Bronchial epithelial cell (primary cell): ENCODE data around the gene TAF1C. TPM values are rescaled to one million over a fixed set of nuclear protein-coding genes. Genes with fewer than 3 reads are reported as not detected.
"Not testable (repeated sequence)": the region's sequence is repeated elsewhere in the genome, so short reads cannot be mapped to it uniquely, and the experiment has no call there.

Experiments used
- DNase-seq: peaks from one replicate; pipeline ENCODE4 v3.0.0-alpha.2; 2010; ENCODE audit warnings: low read depth
- FAIRE-seq: peaks from 2 replicates; lab custom pipeline; 2011; peaks lifted over from hg19 to GRCh38; lab: Jason Lieb, UNC
- H3K27me3 ChIP-seq: 2 replicates; pipeline ENCODE4 v1.5.1; 2011; ENCODE audit warnings: low read length; ENCODE audit not compliant: control insufficient read depth, insufficient read depth
- H3K36me3 ChIP-seq: 2 replicates; pipeline ENCODE4 v1.5.1; 2011; ENCODE audit warnings: low read length; ENCODE audit not compliant: control insufficient read depth, insufficient read depth
- H3K4me3 ChIP-seq: 2 replicates; pipeline ENCODE4 v1.5.1; 2011; ENCODE audit warnings: mild to moderate bottlenecking, low read depth, low read length, control low read depth
- CTCF ChIP-seq: IDR thresholded peaks from 2 replicates; pipeline ENCODE4 v1.5.1; 2011; ENCODE audit warnings: mild to moderate bottlenecking, moderate library complexity, low read length, control low read depth, inconsistent platforms; ENCODE audit not compliant: insufficient read depth, severe bottlenecking
- total RNA-seq: library from RNA; depleted of rRNA; stranded (reverse); fragments of >200 nt; gene quantifications from 2 replicates; pipeline ENCODE4 v1.2.1, GENCODE V29; 2014

Gene TAF1C
- total RNA-seq, 1 donor from 2014 or later = 7.9 TPM

DNA sequence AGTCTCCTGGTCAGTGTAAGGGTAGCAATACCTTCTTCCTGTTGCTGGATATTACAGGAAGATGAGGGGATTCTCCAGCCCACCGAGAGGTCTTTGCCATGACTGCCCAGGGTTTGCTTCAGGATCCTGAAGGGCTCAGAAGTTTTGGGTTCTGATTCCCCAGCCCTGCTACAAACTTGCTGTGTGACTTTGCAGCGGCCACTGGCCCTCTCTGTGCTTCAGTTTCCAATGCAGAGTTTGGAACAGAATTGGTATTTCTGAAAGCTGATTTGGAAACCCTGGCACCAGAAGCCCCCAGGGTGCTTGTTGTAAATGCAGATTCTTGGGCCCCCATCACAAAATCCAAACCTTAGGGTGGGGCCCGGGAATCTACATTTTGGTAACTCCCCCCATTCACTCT lies 38.3 kb upstream of the TAF1C start:
- no peak for TF ChIP-seq CTCF
- H3K4me3 ChIP-seq = no peak overlapping the region
- H3K27me3 ChIP-seq = no peaks in the 10 kb centered on the region
- no peak for FAIRE-seq
- DNase-seq = no peak
- H3K36me3 ChIP-seq = no peaks in the 10 kb centered on the region

DNA sequence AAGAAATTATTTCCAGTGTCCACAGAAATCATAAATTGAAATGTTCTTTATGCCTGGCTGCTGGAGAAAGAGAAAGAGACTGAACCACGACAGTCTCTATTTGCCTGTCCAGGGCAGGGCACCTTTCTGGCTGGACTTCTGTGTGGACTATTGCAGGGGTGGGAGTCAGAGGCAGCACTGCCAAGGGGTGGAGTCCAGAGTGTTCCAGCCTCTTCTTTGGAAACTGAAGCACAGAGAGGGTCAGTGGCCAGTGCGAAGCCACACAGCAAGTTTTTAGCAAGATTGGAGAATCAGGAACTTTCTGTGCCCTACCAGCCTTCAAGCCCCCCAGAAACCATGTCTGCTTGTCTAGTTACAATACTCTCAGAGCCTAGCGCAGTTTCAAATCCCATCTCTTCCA lies 37.7 kb upstream of the TAF1C start:
- Histone ChIP-seq H3K36me3 (no peaks in the 10 kb centered on the region), H3K4me3 (no peak overlapping the region), H3K27me3 (no peaks in the 10 kb centered on the region)
- no peak for TF ChIP-seq CTCF
- DNase-seq = no peak
- no peak for FAIRE-seq

DNA sequence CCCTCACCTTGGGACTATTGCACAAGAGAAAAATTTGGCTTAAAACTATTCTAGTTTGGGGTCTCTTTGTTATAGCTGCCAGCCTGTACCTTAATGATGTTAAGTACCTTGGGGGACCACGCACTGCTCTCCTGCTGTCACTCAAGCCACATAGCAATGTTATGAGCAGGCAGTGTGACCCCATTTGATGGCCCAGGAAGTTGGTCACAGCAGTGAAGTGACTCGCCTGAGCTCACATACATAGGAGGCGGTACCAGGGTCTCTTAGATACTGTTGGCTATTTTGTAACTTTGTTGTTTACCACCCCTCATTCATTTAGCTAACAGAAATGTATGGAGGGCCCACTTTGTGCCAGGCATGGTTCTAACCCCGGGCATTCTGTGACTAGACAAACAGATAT lies 36.6 kb upstream of the TAF1C start:
- TF ChIP-seq CTCF = no peak
- Histone ChIP-seq H3K4me3 (no peak overlapping the region), H3K27me3 (no peaks in the 10 kb centered on the region), H3K36me3 (no peaks in the 10 kb centered on the region)
- DNase-seq (no peak), FAIRE-seq (no peak)

DNA sequence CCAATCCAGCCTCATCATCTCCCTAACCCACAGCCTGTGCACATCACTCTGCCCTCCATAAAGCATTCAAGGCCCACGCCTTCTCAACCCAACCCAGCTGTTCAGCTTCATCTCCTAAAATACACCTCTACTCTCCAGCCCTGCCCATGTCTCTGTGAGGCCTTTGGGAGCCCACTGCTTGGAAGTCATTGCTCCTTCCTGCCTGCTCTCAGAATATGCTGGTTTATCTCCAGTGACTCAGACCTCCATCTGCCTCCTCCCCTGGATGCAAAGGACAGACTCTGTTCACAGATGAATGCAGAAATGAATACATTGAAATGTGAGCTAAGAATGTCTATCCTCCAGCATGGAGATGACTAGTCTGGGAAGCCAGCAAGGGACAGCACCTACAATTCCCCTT lies 34.0 kb upstream of the TAF1C start:
- no peak for TF ChIP-seq CTCF
- Histone ChIP-seq H3K4me3 (no peak overlapping the region), H3K36me3 (no peaks in the 10 kb centered on the region), H3K27me3 (no peaks in the 10 kb centered on the region)
- DNase-seq = no peak
- peak; percentile 58 for FAIRE-seq

- Histone ChIP-seq H3K36me3 (no peaks in the 10 kb centered on the region), H3K27me3 (no peaks in the 10 kb centered on the region), H3K4me3 (no peak overlapping the region)
- TF ChIP-seq CTCF = no peak
- DNase-seq (no peak), FAIRE-seq (no peak)
Measured at GRCh38 chr16:84218956-84219355, 32.1 kb upstream of the TAF1C start.

GRCh38 chr16:84218176-84218823 lies 31.4 kb upstream of the TAF1C start:
- FAIRE-seq = peak; percentile 40
- Histone ChIP-seq H3K4me3 (no peak overlapping the region), H3K27me3 (no peaks in the 10 kb centered on the region), H3K36me3 (no peaks in the 10 kb centered on the region)
- no peak for TF ChIP-seq CTCF
- DNase-seq = no peak

DNA sequence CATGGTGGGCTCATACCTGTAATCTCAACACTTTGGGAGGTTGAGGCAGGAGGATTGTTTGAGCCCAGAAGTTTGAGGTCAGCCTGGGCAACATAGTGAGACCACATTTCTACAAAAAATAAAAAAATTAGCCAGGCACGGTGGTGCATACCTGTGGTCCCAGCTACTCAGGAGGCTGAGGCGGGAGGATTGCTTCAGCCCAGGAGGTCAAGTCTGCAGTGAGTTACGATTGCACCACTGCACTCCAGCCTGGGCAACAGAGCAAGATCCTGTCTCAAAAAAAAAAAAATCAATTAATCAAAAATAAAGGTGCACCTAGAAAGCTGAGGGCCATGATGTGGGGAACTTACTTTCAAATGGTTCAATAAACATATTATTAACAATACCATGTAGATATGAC lies 29.3 kb upstream of the TAF1C start:
- not testable (repeated sequence) for FAIRE-seq, DNase-seq, H3K4me3 ChIP-seq, H3K36me3 ChIP-seq, H3K27me3 ChIP-seq
